ENCODE measurements around the gene CFI.
"Not testable (repeated sequence)": the region's sequence is repeated elsewhere in the genome, so short reads cannot be mapped to it uniquely, and the experiment has no call there.

Gene CFI

DNA sequence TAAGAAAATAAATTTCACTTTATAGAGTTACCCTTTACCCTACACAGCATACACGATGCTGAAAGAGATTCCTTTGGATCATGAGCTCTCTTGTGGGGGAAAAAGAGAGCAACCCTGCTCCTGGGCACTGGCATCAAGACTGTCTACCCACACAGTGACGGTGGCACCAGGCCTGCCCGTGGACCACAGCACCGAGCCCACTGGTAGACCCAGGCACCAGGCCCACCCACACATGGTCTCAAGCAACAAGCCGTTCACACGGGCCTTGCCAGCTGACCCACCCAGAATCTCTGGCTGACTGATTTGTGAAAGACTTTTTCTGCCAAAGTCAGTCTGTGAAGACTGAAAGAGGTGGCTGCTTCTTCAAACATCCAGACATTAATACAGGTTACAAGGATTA lies 6.7 kb downstream of the CFI start:
- no peak for DNase-seq

DNA sequence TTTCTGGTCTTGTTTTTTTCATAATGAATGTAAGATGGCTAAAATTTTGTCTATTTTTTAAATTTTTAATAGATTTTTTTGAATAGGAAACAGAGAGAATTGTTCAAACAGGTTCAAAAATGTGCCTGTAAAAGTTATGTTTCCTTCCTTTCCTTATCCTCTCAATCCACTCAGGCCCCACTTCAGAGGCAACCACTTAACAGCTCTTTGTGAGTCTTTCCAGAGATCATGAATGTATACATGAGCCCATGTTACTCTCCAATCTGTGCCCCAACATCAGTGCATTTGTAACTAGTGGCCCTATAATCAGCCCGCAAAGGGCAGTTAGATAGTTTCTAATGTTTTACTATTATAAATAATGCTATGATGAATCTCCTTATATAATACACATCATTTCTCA lies 14.0 kb downstream of the CFI start:
- DNase-seq: no peak

- DNase-seq: no peak
Measured at GRCh38 chr4:109786846-109787245, 15.0 kb downstream of the CFI start.

GRCh38 chr4:109782092-109782491 lies 19.7 kb downstream of the CFI start:
- not testable (repeated sequence) for DNase-seq

DNA sequence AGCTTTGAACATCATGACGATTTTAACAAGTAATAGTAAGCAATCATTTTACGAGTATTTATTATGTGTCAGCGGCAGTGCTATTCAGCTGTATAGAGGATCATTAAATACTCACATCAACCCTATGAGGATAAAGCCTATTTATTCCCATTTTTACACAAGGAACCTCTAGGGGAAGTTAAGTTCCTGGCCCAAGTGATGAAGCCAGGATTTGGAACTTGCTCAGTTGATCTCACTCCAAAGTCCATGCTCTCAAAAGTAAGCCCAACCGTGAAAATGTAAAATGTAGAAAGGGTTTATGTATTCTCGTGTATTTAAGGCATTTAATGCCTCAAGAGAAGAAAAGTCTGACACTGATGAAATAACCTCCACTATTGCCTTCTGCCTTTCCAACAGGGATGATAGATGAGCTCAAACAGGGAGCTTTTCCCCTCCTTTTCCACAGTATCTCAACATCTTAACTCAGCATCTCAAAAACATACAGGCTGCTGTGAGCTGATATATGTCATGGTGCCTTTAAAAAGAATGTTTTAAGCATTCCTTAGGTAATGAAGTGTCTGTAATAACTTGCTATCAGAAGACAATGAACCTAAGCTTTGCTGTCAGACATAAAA lies 36.9 kb downstream of the CFI start:
- no peak for DNase-seq

DNA sequence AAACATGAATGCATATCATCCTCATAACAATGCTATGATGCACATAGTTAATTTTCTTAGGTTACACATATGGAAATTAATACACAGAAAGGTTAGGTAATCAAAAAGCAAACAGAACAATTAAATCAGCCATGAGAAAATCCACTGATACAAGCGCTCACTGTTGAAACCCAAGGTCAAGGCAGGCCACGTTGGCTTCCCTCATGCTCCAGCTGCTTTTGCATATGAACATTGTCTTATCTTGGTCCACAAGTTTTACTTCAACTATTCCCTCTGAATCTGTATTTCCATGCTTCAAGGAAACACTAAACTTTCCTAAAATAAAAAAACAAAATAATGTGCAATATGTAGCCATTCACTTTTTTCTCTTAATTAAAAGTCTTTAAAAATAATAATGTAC lies 37.4 kb downstream of the CFI start:
- DNase-seq: no peak

DNA sequence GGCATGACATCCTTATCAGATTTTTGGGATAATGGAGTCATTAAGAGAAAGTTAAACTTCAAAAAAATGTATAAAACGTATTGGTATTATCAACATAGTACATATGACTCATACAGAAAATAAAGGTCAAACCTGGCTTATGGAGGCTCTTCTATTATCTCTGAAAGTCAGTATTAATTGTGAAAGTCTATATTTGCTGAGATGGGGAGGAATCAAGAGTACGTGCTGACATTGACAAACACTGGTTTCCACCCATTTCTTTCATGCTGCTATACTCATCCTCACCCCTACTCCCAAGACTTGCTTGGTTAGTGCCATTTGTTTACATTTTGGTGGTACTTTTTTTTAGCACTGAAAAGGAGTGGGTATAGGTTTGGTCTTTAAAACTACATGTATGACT lies 41.1 kb downstream of the CFI start:
- DNase-seq: no peak

DNA sequence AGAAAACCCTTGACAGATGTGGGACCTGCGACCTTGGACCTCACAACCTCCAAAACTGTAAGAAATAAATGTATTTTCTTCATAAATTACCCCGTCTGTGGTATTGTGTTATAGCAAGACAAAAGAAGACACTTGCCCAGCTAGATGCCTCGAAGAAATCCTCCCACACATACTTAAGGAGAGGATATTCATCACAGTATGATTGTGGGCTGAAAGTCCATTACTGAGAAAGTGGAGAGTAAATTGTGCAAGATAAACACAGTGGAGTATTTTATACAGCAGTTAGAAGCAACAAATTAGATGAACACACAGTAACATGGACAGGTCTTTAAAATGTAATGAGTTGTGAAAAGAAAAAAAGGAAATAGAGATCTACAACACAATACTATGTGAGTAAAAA lies 46.1 kb downstream of the CFI start:
- DNase-seq: no peak

- no peak for DNase-seq
Measured at GRCh38 chr4:109754093-109754857, 47.5 kb downstream of the CFI start.

DNA sequence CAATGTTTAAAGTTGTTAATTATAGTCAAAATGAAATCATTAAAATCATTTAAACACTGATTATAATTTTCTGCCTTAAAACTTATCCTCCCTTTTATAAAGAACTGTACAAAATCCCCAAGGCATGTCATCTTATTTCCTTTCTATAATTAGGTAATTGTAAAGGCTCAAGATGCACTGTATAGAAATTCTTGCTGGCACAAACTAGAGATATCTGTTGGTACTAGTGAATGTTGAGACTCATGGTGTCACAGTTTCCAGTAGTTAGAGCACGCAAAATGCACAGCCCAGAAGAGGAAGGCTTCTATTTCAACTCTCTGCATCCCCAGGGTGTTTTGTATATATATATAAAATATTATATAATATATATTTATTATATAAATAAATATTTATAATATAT lies 49.3 kb downstream of the CFI start:
- no peak for DNase-seq

GRCh38 chr4:109751852-109752251 lies 49.9 kb downstream of the CFI start:
- DNase-seq: no peak

- DNase-seq: no peak
Measured at GRCh38 chr4:109750652-109751244, 51.1 kb downstream of the CFI start.

- DNase-seq: no peak
Measured at GRCh38 chr4:109749388-109750082, 52.3 kb downstream of the CFI start.

- no peak for DNase-seq
Measured at GRCh38 chr4:109748114-109748513, 53.7 kb downstream of the CFI start.

GRCh38 chr4:109746728-109747127 lies 55.1 kb downstream of the CFI start:
- DNase-seq: no peak

- no peak for DNase-seq
Measured at GRCh38 chr4:109745830-109746229, 56.0 kb downstream of the CFI start.

DNA sequence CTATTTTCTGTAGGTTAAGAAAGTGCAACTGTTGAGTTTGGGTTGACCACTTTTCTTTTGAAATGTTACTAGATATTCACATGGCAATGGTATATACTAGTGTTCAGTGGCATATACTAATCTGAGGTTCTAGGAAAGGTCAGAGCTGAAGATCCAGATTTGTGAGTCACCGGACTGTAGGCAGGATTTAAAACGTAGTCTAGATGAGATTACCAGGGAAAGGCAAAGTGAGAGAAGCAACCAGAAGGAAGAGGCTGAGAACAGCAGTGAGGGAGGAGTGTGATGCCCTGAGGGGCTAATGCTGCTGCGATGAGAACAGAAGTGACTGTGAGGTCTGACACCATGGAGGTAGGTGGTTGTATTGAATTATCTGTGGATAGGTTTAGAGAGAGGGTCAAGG lies 62.3 kb downstream of the CFI start:
- DNase-seq: no peak

DNA sequence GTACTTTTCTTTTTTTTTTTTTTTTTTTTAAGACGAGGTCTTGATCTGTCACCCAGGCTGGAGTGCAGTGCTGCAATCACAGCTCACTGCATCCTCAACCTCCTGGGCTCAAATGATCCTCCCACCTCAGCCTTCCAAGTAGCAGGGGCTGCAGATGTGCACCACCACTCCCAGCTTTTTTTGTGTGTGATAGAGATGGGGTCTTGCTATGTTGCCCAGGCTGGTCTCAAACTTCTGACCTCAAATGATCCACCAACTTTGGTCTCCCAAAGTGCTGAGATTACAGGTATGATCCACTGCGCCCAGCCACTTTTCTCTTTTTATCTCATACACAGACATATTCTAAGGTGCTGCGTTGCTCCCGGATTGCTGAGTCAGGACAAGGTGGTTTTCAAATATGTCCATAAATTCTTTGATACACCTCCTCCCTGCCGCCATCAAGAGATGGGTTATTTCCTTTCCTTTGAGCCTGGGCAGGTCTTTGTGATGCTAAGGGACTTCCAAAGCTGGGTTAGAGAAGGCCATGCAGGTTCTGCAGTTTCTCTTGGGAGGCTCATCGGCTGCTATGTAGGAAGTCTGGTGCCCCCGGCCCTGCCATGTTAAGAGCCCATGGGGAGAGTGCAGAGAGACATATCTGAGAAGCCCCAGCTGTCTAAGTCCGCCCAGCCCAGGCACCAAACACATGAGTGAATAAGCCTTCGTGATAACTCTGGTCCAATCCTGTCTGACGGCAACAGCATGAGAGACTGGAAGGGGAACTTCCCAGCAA lies 63.5 kb downstream of the CFI start:
- DNase-seq: no peak

- no peak for DNase-seq
Measured at GRCh38 chr4:109735566-109736365, 66.0 kb downstream of the CFI start.

GRCh38 chr4:109733728-109734127 lies 68.1 kb downstream of the CFI start:
- no peak for DNase-seq

- DNase-seq: no peak
Measured at GRCh38 chr4:109730619-109731545, 70.9 kb downstream of the CFI start.

Data from activated CD8-positive, alpha-beta memory T cell treated with anti-CD3 and anti-CD28 coated beads, Interleukin-2, amount 50 U/mL, for 4 hours (primary cell).